GM18499 (cell line): Measurements from ENCODE around the gene RPSA.
"Not testable (repeated sequence)": the region's sequence is repeated elsewhere in the genome, so short reads cannot be mapped to it uniquely, and the experiment has no call there.

Source experiments
- ATAC-seq: cut with Tn5 transposase; IDR thresholded peaks from one replicate; pipeline ENCODE4 v1.9.1; 2021; ENCODE audit warnings: moderate number of reproducible peaks; ENCODE audit not compliant: insufficient read depth, unreplicated experiment

RPSA gene

DNA sequence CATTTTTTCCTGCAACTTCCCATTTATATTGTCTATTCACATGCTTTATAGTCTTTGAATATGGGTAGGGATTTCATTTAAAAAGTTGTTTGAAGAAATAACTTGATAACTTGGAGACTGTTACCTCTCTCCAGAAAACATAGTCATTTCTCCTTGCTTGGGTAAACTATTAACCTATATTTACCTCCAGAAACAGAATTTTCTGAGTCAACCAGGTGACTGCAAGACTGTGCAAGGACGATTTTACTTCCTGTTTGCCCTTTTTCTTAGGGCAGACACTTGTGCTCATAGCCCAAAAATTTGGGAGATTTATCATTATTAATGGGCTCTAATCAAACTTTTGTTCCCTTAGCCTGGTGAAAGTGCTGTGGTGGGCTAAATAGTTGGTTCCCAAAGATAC lies 46.6 kb downstream of the RPSA start:
- ATAC-seq, result no peak

DNA sequence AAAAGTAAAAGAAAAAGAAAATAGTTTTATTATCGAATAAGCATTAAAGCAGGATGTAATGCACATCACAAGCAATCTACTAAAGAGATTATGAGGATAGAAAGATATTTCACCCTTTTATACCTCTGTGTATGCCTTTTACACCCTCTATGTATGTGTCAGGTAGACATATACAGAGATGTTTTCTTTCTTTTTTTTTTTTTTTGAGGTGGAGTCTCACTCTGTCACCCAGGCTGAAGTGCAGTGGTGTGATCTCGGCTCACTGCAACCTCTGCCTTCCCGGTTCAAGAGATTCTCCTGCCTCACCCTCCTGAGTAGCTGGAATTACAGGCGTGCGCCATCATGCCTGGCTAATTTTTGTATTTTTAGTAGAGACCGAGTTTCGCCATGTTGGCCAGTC lies 47.4 kb downstream of the RPSA start:
- not testable (repeated sequence) for ATAC-seq

- ATAC-seq, result no peak
Observed at GRCh38 chr3:39454591-39455217, 48.2 kb downstream of the RPSA start.

DNA sequence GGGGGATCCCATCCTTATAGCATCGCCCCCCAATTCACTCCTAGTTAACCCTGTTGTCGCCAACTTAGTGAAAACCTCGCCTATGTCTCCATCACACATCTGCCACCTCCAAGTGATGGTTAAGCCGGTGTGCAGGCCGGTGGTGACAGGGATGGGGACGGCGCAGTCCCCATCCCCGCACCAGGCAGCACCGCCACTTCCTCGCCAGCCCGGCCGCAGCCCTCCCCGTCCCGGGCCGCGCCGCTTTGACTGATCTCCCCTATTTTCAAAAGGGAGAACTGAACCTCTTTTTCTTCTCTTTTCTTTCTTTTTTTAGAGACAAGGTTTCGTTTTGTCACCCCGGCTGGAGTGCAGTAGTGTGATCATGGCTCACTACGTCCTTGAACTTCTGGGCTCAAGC lies 49.6 kb downstream of the RPSA start:
- ATAC-seq, result no peak

DNA sequence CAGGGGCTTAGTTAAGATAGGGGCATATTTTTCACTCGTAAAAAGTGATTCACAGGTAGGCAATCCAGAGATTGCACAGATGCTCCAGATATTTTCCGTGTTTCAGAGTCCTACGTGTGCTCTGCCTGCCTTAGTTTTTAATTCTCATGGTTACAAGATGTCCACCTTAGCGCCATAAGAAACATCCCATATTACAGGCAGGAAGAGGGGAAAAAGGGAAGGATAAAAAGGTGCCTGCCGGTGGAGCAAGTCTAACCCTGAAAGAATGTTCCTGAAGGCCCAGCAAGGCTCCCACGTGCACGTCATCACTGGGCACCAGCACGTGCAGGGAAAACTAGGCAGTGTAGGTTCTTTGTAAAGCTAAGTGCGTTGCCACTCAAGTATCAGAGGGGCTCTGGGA lies 50.8 kb downstream of the RPSA start:
- no peak for ATAC-seq

GRCh38 chr3:39458579-39458978 lies 52.1 kb downstream of the RPSA start:
- ATAC-seq, result not testable (repeated sequence)

- ATAC-seq, result no peak
Observed at GRCh38 chr3:39460677-39461076, 54.2 kb downstream of the RPSA start.
